CD4-positive, alpha-beta T cell treated with Interleukin-6 for 4 hours (primary cell): Measurements from ENCODE around the gene SLC39A13.

ENCODE experiments used
- DNase-seq: peaks from one replicate; pipeline ENCODE4 v3.0.0-alpha.2; 2020; ENCODE audit warnings: mixed read lengths

Gene SLC39A13

DNA sequence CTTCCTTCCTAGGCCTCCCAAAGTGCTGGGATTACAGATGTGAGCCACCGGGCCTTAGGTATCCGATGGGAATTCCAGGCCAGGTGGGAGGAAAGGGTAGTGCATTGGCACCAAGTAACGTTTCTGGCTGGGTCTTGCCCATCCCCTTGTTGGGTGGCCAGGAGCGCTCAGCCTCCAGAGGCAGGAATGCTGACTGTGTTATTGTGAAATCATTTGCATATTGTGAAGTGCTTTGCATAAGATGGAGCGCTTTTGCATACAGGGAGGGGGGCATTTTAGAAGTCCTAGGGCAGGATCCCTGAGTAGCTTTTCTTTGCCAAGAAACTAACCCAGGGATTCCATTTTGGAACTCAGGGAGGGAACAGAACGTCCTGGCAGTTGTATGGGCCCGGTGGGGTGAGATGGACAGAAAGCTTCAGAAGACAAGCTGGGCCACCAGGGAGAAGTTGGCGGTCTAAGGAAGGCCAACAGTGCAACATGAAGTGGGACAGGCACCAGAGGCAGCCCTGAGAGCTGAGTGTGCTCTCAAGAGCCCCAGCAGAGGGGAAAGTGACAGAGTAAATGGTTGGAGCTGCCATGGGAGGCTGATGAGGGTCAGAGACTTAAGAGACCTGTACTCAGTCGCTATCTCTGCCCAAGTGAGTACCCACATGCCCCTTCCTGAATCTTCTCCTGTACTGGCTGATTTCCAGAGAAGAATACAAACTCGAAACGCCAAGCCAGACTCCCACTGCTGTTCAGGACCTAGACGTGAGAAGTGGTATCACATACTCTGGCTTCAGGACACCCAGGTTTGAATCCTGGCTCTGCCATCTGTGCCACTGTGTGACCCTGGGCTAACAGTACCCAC is 1.3 kb upstream of the SLC39A13 start:
- no peak for DNase-seq

DNA sequence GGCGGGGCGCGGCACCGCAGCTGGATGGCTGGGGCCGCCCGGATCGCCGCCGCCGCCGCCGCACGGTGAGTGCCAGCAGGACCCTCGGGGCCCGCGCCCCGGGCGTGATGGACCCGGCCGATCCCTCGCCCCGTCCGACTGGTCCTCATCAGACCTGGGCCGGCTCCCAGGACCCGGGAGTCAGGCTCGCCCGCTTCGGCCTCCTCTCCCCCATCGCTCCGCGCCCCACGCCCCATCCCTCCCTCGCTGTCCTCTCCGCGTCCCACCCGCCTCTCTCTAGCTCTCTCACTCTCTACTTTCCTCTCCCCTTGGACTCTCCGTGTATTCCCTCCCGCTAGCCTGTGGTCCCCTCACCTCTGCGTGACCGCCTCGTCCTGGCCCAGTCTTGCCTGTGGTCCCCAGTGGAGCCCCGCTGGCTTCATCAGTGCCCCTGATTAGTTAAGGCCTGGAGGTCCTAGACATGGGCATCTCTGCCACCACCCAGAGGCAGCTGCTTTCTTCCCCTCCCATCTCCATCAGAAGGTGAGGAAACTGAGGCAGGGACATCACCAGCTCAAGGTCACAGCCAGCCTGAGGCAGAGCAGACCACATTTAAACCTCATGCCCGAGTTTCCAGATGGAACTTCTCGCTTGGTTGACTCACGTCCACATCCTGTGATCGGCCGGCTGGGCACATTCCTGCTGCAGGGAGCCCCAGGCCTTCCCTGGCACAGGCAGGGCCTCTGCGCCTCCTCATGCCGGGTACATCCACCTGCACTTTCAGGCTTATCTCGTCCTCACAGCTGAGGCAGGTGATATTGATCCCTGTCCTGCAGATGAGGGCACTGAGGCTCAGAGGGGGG is 429 bp downstream of the SLC39A13 start:
- no peak for DNase-seq

DNA sequence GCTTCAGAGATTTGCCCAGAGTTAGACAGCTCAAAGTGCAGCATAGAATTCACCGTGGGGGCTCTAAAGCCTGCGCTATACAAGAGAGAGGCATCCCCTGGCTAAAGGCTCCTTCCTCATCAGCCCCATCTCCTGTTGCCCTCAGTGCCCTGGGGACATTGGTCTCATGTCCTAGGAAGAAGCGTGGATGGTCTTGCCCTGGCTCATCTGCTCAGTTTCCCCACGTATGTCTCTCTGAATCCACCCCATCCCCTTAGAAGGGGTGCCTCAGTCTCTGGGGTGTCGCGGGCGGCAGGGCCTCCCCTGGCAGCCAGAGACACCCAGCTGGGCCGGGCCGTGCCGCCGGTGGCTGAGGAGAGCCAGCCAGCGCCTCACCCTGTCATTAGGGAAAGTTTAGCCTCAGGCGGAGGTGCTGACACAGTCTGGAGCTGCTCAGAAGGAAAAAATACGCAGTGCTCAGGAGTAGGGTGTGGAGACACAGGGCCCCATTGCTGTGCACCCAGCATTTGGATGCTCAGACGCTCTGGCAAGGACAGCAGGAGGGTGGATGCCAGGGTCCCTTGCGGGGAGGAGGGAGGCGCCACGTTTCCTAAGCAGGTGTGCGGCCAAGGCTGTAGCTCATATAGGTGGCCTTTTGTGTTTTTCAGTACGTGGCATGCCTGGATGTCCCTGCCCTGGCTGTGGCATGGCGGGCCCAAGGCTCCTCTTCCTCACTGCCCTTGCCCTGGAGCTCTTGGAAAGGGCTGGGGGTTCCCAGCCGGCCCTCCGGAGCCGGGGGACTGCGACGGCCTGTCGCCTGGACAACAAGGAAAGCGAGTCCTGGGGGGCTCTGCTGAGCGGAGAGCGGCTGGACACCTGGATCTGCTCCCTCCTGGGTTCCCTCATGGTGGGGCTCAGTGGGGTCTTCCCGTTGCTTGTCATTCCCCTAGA is 1.3 kb downstream of the SLC39A13 start:
- DNase-seq, result no peak

DNA sequence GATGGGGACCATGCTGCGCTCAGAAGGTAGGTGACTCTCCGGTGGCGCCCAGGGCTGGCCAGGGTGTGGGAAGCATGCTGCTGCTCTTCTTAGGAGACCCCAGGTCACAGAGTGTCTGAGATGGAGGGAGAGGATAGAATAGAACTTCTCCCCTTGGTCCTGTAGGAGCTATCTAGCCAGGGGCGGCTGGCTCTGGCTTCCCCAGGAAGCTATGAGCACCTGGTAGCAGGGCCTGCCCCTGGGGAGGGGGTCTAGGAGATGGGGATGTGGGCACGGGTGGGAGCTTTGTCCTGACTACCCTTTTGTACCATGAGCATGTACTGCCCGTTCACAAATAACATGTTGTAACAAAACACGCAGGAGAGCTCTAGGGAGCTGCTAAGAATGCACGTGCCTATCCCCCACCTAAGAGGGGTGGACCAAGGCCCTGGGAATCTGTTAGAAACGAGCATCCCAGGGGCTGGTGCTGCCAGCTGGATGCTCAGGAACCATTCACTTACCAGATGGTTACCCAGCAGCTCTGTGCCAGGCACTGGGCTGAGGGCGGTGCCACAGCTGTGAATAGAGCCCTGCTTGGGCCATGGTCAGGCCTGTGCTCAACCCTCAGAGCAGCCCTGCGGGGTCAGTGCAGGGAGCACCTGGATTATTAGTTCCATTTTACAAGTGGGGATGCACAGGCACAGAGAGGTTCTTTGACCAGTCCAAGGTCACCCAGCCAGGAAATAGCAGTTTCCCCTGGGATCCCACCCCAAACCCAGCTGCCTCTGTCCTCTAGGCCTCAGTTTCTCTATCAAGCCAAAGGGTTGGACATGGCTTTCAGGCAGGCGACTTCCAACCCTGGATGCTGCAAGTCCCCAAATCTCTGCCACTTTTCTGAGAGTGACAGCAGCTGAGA is 2.2 kb downstream of the SLC39A13 start:
- DNase-seq, result no peak

GRCh38 chr11:47411884-47412746 is 3.7 kb downstream of the SLC39A13 start:
- DNase-seq, result peak; percentile 70

DNA sequence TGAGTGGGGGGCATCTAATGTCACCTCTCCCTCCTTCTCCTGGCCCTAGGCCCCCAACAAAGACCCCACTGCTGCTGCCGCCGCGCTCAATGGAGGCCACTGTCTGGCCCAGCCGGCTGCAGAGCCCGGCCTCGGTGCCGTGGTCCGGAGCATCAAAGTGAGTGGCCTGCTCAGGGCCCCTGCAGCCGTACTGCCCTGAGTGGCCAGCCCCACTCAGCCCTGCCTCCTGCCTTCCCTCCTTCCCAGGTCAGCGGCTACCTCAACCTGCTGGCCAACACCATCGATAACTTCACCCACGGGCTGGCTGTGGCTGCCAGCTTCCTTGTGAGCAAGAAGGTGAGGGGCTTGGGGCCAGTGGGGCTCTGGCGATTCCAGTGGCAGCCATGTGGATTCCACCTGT is 5.0 kb downstream of the SLC39A13 start:
- DNase-seq, result no peak

DNA sequence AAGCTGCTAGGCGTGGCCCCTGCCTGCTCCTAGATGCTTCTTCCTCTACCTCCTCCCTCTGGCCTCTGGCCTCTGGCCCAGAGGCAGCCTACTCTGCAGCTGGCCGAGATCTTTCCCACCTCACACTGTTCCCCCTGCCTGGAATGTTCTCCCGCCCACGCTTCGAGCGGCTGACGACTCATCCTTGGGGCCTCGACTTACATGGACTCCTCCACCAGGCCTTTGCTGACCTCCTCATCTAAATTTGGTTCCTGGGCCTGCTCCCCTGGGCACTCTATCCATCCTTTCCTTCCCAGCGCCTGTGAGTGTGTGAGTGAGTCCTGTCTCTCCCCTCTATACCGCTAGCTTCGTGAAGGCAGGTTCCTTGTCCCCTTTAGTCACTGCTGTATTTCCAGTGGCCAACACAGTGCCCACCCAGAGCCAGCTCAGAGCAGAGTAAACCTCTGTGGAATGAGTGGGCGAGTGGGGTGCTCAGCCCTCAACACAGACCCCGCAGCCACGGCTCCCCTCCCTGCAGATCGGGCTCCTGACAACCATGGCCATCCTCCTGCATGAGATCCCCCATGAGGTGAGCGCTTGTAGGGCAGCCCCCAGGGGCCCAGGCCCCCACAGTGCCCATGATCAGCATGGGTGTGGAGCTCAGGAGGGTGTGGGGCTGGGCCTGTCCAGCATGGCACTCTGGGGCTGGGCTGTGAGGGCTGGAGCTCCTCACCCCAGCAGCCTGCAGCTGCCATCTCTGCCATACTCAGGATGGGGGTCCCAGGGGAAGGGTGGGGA is 5.7 kb downstream of the SLC39A13 start:
- DNase-seq, result no peak

DNA sequence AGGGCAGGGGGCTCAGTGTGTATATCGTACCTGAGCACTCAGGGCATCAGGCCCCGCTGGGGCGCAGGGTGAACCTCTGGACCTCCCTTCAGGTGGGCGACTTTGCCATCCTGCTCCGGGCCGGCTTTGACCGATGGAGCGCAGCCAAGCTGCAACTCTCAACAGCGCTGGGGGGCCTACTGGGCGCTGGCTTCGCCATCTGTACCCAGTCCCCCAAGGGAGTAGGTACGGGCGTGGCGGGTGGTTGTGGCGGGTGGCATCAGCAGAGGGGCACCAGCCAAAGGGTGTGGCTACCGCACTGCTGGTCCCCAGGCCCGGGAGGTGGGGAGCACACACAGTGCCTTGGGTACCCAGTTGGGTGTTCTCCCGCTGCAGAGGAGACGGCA is 6.3 kb downstream of the SLC39A13 start:
- no peak for DNase-seq

GRCh38 chr11:47415091-47415854 is 6.9 kb downstream of the SLC39A13 start:
- no peak for DNase-seq

DNA sequence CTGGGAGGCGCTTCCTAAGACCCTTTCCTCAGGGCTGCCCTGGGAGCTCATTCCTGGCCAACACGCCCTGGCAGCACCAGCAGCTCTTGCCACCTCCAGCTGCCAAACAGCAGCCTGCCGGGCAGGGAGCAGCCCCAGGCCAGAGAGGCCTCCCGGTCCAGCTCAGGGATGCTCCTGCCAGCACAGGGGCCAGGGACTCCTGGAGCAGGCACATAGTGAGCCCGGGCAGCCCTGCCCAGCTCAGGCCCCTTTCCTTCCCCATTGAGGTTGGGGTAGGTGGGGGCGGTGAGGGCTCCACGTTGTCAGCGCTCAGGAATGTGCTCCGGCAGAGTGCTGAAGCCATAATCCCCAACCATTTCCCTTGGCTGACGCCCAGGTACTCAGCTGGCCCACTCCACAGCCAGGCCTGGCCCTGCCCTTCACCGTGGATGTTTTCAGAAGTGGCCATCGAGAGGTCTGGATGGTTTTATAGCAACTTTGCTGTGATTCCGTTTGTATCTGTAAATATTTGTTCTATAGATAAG is 7.6 kb downstream of the SLC39A13 start:
- no peak for DNase-seq

- no peak for DNase-seq
Measured at GRCh38 chr11:47417712-47418111, 9.3 kb downstream of the SLC39A13 start.

- no peak for DNase-seq
Measured at GRCh38 chr11:47418454-47419259, 10.3 kb downstream of the SLC39A13 start.

- no peak for DNase-seq
Measured at GRCh38 chr11:47425611-47426010, 17.2 kb downstream of the SLC39A13 start.

GRCh38 chr11:47426062-47426956 is 17.9 kb downstream of the SLC39A13 start, which contains the start of gene PSMC3:
Gene PSMC3 (minus strand): TSS chr11:47426439. CDS start chr11:47426279, 160 bp downstream.
- DNase-seq, result peak; percentile 99

DNA sequence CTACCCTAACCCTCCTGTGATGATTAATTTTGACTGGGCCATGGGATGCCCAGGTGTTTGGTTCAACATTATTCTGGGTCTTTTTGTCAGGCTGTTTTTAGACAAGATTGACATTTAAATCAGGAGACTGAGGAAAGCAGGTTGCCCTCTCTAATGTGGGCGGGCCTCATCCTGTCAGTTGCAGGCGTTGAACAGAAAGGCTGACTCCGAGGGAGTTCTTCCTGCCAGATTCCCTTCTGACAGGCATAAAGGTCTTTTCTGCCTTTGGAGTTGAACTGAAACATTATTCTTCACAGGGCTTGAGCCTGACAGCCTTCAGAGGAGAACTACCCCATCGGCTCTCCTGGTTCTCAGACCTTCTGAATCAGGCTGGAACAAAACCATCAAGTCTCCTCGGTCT is 22.1 kb downstream of the SLC39A13 start:
- DNase-seq, result no peak

DNA sequence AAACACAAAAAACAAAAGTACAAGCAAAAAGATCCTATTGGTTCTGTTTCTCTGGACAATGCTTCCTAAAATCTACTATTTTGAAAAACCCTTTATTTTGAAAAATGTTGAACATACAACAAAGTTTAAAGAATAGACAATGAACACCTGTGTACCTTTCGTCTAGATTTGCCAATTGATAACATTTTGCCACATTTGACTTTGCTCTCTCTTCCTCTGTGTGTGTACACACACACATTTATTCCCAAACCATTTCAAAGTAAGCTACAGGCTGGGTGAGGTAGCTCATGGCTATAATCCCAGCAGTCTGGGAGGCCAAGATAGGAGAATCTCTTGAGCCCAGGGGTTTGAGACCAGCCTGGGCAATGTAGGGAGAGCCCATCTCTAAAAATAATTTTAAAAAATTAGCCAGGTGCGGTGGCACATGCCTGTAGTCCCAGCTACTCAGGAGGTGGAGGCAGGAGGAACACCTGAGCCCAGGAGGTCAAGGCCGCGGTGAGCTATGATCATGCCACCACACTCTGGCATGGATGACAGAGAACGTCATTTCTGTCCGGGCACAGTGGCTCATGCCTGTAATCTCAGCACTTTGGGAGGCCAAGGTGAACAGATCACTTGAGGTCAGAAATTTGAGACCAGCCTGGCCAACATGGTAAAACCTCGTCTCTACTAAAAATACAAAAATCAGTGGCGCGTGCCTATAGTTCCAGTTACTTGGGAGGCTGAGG is 23.1 kb downstream of the SLC39A13 start:
- no peak for DNase-seq
